GM21526 (cell line): ENCODE measurements around the gene APOL2.
"Not testable (repeated sequence)": the region's sequence is repeated elsewhere in the genome, so short reads cannot be mapped to it uniquely, and the experiment has no call there.

Source experiments
- ATAC-seq: cut with Tn5 transposase; IDR thresholded peaks from one replicate; pipeline ENCODE4 v1.9.1; 2021; ENCODE audit warnings: moderate library complexity; ENCODE audit not compliant: unreplicated experiment, low FRiP score

The APOL2 gene

GRCh38 chr22:36244522-36245391, 5.4 kb upstream of the APOL2 start:
- ATAC-seq, result no peak

GRCh38 chr22:36243986-36244385, 4.7 kb upstream of the APOL2 start:
- ATAC-seq, result no peak

- no peak for ATAC-seq
Observed at GRCh38 chr22:36239150-36239400, 252 bp downstream of the APOL2 start.

- ATAC-seq, result no peak
Observed at GRCh38 chr22:36238373-36239149, 766 bp downstream of the APOL2 start.

- no peak for ATAC-seq
Observed at GRCh38 chr22:36237462-36238372, 1.6 kb downstream of the APOL2 start.

- ATAC-seq, result no peak
Observed at GRCh38 chr22:36236388-36237319, 2.7 kb downstream of the APOL2 start.

- ATAC-seq, result no peak
Observed at GRCh38 chr22:36235585-36235984, 3.7 kb downstream of the APOL2 start.

- no peak for ATAC-seq
Observed at GRCh38 chr22:36234919-36235318, 4.4 kb downstream of the APOL2 start.

- ATAC-seq, result no peak
Observed at GRCh38 chr22:36234213-36234612, 5.1 kb downstream of the APOL2 start.

GRCh38 chr22:36233796-36234195, 5.5 kb downstream of the APOL2 start:
- no peak for ATAC-seq

GRCh38 chr22:36232715-36233401, 6.5 kb downstream of the APOL2 start:
- no peak for ATAC-seq

GRCh38 chr22:36231051-36231450, 8.3 kb downstream of the APOL2 start:
- ATAC-seq, result not testable (repeated sequence)

GRCh38 chr22:36229649-36230048, 9.7 kb downstream of the APOL2 start:
- ATAC-seq, result not testable (repeated sequence)

- no peak for ATAC-seq
Observed at GRCh38 chr22:36228944-36229343, 10.4 kb downstream of the APOL2 start.

- not testable (repeated sequence) for ATAC-seq
Observed at GRCh38 chr22:36228369-36228768, 11.0 kb downstream of the APOL2 start.

- ATAC-seq, result no peak
Observed at GRCh38 chr22:36227806-36228205, 11.5 kb downstream of the APOL2 start.

- ATAC-seq, result no peak
Observed at GRCh38 chr22:36227396-36227795, 11.9 kb downstream of the APOL2 start.

- no peak for ATAC-seq
Observed at GRCh38 chr22:36226189-36226588, 13.1 kb downstream of the APOL2 start.

GRCh38 chr22:36225333-36225922, 13.9 kb downstream of the APOL2 start:
- ATAC-seq, result no peak
